Loucy (cell line): ENCODE results near the gene ARRB2.

Experiments
- H2AFZ ChIP-seq: fragments of 200-600 bp; sonication (generic); 2 replicates; pipeline ENCODE4 v1.6.0; 2016; ENCODE audit warnings: antibody characterized with exemption, mild to moderate bottlenecking, low read length, moderate library complexity
- H3F3A ChIP-seq: fragments of 200-600 bp; 2 replicates; pipeline ENCODE4 v1.6.0; 2016; ENCODE audit warnings: antibody characterized with exemption, low read depth, mild to moderate bottlenecking
- H3K27me3 ChIP-seq: fragments of 200-600 bp; sonication (generic); 2 replicates; pipeline ENCODE4 v1.6.1; 2014; ENCODE audit warnings: low read length, mild to moderate bottlenecking; ENCODE audit not compliant: insufficient read depth, poor library complexity, severe bottlenecking
- H3K36me3 ChIP-seq: fragments of 200-600 bp; sonication (generic); 2 replicates; pipeline ENCODE4 v1.6.1; 2016; ENCODE audit warnings: low read length; ENCODE audit not compliant: insufficient read depth
- H3K4me1 ChIP-seq: fragments of 200-600 bp; sonication (generic); 2 replicates; pipeline ENCODE4 v1.5.1; 2014; ENCODE audit warnings: low read length, mild to moderate bottlenecking; ENCODE audit not compliant: insufficient read depth, poor library complexity, severe bottlenecking
- H3K4me2 ChIP-seq: fragments of 200-600 bp; sonication (generic); 2 replicates; pipeline ENCODE4 v1.6.0; 2014; ENCODE audit warnings: antibody characterized with exemption, low read length, low read depth, mild to moderate bottlenecking; ENCODE audit not compliant: poor library complexity, severe bottlenecking
- H3K4me3 ChIP-seq: fragments of 200-600 bp; sonication (generic); 2 replicates; pipeline ENCODE4 v1.5.1; 2014; ENCODE audit warnings: low read length, mild to moderate bottlenecking, mixed read lengths; ENCODE audit not compliant: poor library complexity, severe bottlenecking
- H3K79me2 ChIP-seq: fragments of 200-600 bp; sonication (generic); 2 replicates; pipeline ENCODE4 v1.6.1; 2014; ENCODE audit warnings: low read length; ENCODE audit not compliant: insufficient read depth
- H3K9ac ChIP-seq: fragments of 200-600 bp; sonication (generic); 2 replicates; pipeline ENCODE4 v1.6.0; 2014; ENCODE audit warnings: mild to moderate bottlenecking, low read depth, low read length, moderate library complexity; ENCODE audit not compliant: poor library complexity, severe bottlenecking
- H3K9me2 ChIP-seq: fragments of 200-600 bp; sonication (generic); replicated peaks from 2 replicates; pipeline ENCODE4 v1.6.1; 2016; ENCODE audit warnings: low read depth, low read length, mixed read lengths
- H3K9me3 ChIP-seq: fragments of 200-600 bp; sonication (generic); 2 replicates; pipeline ENCODE4 v1.6.1; 2014; ENCODE audit warnings: mild to moderate bottlenecking, antibody characterized with exemption, low read length, low read depth; ENCODE audit not compliant: insufficient read depth
- H4K20me1 ChIP-seq: fragments of 200-600 bp; sonication (generic); 2 replicates; pipeline ENCODE4 v1.6.0; 2014; ENCODE audit warnings: antibody characterized with exemption, low read length, mild to moderate bottlenecking; ENCODE audit not compliant: insufficient read depth, poor library complexity, severe bottlenecking
- EZH2phosphoT487 ChIP-seq: fragments of 200-600 bp; IDR thresholded peaks from 2 replicates; pipeline ENCODE4 v1.6.1; 2018; ENCODE audit warnings: antibody characterized with exemption, mild to moderate bottlenecking, moderate library complexity, borderline replicate concordance
- TF ChIP-seq, protein P1 (sequence below): fragments of 200-600 bp; sonication (generic); conservative IDR thresholded peaks from 2 replicates; pipeline ENCODE4 v1.5.1; 2014; ENCODE audit warnings: mild to moderate bottlenecking, antibody characterized with exemption, low read length

The ARRB2 gene

GRCh38 chr17:4704991-4705390 lies 5.4 kb upstream of the ARRB2 start:
- Histone ChIP-seq H3K79me2 (peaks cover 54% of the 10 kb centered on the region), H3K9me3 (no peaks in the 10 kb centered on the region), H3K4me1 (peaks cover 32% of the 10 kb centered on the region), H3K4me3 (peak overlapping the region; percentile 98), H2AFZ (no peak overlapping the region), H3K36me3 (no peaks in the 10 kb centered on the region), H3K4me2 (peak overlapping the region; percentile 100), H3F3A (peaks cover 3% of the 10 kb centered on the region; the same call in 1 of the 2 replicates), H3K27me3 (no peaks in the 10 kb centered on the region), H3K9ac (peak overlapping the region; percentile 91), H3K9me2 (no peaks in the 10 kb centered on the region), H4K20me1 (peaks cover 26% of the 10 kb centered on the region)
- TF ChIP-seq EZH2phosphoT487, result no peak
- TF ChIP-seq, protein P1, sequence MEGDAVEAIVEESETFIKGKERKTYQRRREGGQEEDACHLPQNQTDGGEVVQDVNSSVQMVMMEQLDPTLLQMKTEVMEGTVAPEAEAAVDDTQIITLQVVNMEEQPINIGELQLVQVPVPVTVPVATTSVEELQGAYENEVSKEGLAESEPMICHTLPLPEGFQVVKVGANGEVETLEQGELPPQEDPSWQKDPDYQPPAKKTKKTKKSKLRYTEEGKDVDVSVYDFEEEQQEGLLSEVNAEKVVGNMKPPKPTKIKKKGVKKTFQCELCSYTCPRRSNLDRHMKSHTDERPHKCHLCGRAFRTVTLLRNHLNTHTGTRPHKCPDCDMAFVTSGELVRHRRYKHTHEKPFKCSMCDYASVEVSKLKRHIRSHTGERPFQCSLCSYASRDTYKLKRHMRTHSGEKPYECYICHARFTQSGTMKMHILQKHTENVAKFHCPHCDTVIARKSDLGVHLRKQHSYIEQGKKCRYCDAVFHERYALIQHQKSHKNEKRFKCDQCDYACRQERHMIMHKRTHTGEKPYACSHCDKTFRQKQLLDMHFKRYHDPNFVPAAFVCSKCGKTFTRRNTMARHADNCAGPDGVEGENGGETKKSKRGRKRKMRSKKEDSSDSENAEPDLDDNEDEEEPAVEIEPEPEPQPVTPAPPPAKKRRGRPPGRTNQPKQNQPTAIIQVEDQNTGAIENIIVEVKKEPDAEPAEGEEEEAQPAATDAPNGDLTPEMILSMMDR, result no peak

DNA sequence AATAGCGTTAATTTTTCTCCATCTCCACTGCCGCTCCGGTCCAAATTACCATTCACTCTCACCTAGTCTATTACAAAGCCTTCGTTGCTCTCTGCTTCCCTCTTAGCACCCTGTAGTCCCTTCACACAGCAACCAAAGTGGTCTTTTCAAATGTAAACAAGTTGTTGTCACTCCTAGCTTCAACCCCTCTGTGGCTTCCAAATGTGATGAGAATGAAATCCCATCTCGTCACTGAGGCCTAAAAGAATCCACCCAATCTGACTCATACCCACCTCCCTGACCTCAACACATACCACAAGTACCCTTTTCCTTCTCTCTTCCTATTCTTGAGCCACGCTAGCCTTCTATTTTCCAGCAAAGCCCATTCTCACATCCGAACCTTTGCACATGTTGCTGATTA lies 4.3 kb upstream of the ARRB2 start:
- Histone ChIP-seq H3K4me1 (peaks cover 34% of the 10 kb centered on the region), H3K9ac (no peak overlapping the region), H3K36me3 (no peaks in the 10 kb centered on the region), H3K79me2 (peaks cover 48% of the 10 kb centered on the region), H3K4me3 (no peak overlapping the region), H4K20me1 (peaks cover 20% of the 10 kb centered on the region), H3K4me2 (no peak overlapping the region), H2AFZ (no peak overlapping the region), H3K9me3 (no peaks in the 10 kb centered on the region), H3K9me2 (no peaks in the 10 kb centered on the region), H3K27me3 (no peaks in the 10 kb centered on the region), H3F3A (peaks cover 3% of the 10 kb centered on the region; the same call in 1 of the 2 replicates)
- TF ChIP-seq, protein P1, result no peak
- no peak for TF ChIP-seq EZH2phosphoT487

- peak overlapping the region; percentile 27 for H3K4me3 ChIP-seq
- peaks cover 5% of the 10 kb centered on the region for H4K20me1 ChIP-seq
- peaks cover 3% of the 10 kb centered on the region; the same call in 1 of the 2 replicates for H3F3A ChIP-seq
- no peaks in the 10 kb centered on the region for H3K27me3 ChIP-seq
- no peaks in the 10 kb centered on the region for H3K9me3 ChIP-seq
- no peak for TF ChIP-seq EZH2phosphoT487
- TF ChIP-seq, protein P1, result no peak
- peaks cover 33% of the 10 kb centered on the region for H3K4me1 ChIP-seq
- peaks cover 47% of the 10 kb centered on the region for H3K79me2 ChIP-seq
- 0 out of 2 replicates have a peak overlapping the region, but pooled peaks have one; percentile 56 for H2AFZ ChIP-seq
- no peaks in the 10 kb centered on the region for H3K9me2 ChIP-seq
- no peaks in the 10 kb centered on the region for H3K36me3 ChIP-seq
- peak overlapping the region; percentile 33 for H3K4me2 ChIP-seq
- peak overlapping the region; percentile 40 for H3K9ac ChIP-seq
Measured at GRCh38 chr17:4708436-4708835, 2.0 kb upstream of the ARRB2 start.
